ENCODE results near the gene TMEM95. TPM values are rescaled to one million over a fixed set of nuclear protein-coding genes. Genes with fewer than 3 reads are reported as not detected.

The TMEM95 gene
- total and polyA plus RNA-seq, 4 donors, result not detected

GRCh38 chr17:7405350-7406234 is 50.6 kb downstream of the TMEM95 start:
- Histone ChIP-seq H3K9ac (ENCODE audit: low read depth in 1 of 2, low read length in 2 of 2) (no peak overlapping the region), H3K36me3 (ENCODE audit: control insufficient read depth in 4 of 4, insufficient read depth in 3 of 4, low read depth in 1 of 4, low read length in 3 of 4) (no peaks in the 10 kb centered on the region), H3K4me1 (ENCODE audit: control insufficient read depth in 4 of 4, insufficient read depth in 4 of 4, low read length in 3 of 4) (peaks cover 4 to 8% (median 7%) of the 10 kb centered on the region in 4 donors), H3K9me3 (ENCODE audit: control insufficient read depth in 4 of 4, low read length in 3 of 4) (no peaks in the 10 kb centered on the region), H3K27me3 (ENCODE audit: control insufficient read depth in 4 of 4, insufficient read depth in 4 of 4, low read length in 3 of 4) (no peaks in the 10 kb centered on the region), H3K27ac (ENCODE audit: low read depth in 1 of 2, low read length in 2 of 2) (peak overlapping the region in 1 of 2 donors; percentile 6), H3K4me3 (ENCODE audit: low read depth in 1 of 3, low read length in 3 of 3) (peak overlapping the region in 1 of 3 donors; percentile 67)
- TF ChIP-seq HNF4A (conservative IDR thresholded peaks at IDR 0.05), result no peak
- TF ChIP-seq HNF4G (IDR thresholded peaks at IDR 0.05), result no peak
- no peak for TF ChIP-seq EGR1 (IDR thresholded peaks at IDR 0.05; ENCODE audit: low read depth in 2 of 2)
- no peak for TF ChIP-seq YY1 (IDR thresholded peaks at IDR 0.05)
- TF ChIP-seq TAF1 (conservative IDR thresholded peaks at IDR 0.05), result no peak
- no peak for TF ChIP-seq FOXA2 (IDR thresholded peaks at IDR 0.05)
- TF ChIP-seq FOXA1 (IDR thresholded peaks at IDR 0.05), result no peak
- no peak for TF ChIP-seq RAD21 (IDR thresholded peaks at IDR 0.05)
- TF ChIP-seq, protein P1, sequence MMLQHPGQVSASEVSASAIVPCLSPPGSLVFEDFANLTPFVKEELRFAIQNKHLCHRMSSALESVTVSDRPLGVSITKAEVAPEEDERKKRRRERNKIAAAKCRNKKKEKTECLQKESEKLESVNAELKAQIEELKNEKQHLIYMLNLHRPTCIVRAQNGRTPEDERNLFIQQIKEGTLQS (IDR thresholded peaks at IDR 0.05), result no peak
- no peak for TF ChIP-seq SP1 (IDR thresholded peaks at IDR 0.05)
- no peak for TF ChIP-seq MAX (IDR thresholded peaks at IDR 0.05)
- TF ChIP-seq JUND (IDR thresholded peaks at IDR 0.05), result no peak
- no peak for TF ChIP-seq CTCF (IDR thresholded peaks at IDR 0.05; ENCODE audit: low read depth, low read length, missing input control)
- TF ChIP-seq REST (IDR thresholded peaks at IDR 0.05), result no peak
- no peak for TF ChIP-seq RXRA (IDR thresholded peaks at IDR 0.05)
- 24% methylated on average over 38 of the region's 38 CpGs for WGBS
- no peak for DNase-seq (ENCODE audit: low spot score)

GRCh38 chr17:7406235-7406825 is 51.4 kb downstream of the TMEM95 start:
- DNase-seq (ENCODE audit: low spot score), result no peak
- WGBS, result 53% methylated on average over 12 of the region's 12 CpGs
- H3K27me3 ChIP-seq (ENCODE audit: control insufficient read depth in 4 of 4, insufficient read depth in 4 of 4, low read length in 3 of 4), result no peaks in the 10 kb centered on the region
- peaks cover 4 to 8% (median 7%) of the 10 kb centered on the region in 4 donors for H3K4me1 ChIP-seq (ENCODE audit: control insufficient read depth in 4 of 4, insufficient read depth in 4 of 4, low read length in 3 of 4)
- no peaks in the 10 kb centered on the region for H3K9me3 ChIP-seq (ENCODE audit: control insufficient read depth in 4 of 4, low read length in 3 of 4)
- no peak overlapping the region for H3K9ac ChIP-seq (ENCODE audit: low read depth in 1 of 2, low read length in 2 of 2)
- H3K27ac ChIP-seq (ENCODE audit: low read depth in 1 of 2, low read length in 2 of 2), result no peak overlapping the region
- no peak overlapping the region for H3K4me3 ChIP-seq (ENCODE audit: low read depth in 1 of 3, low read length in 3 of 3)
- H3K36me3 ChIP-seq (ENCODE audit: control insufficient read depth in 4 of 4, insufficient read depth in 3 of 4, low read depth in 1 of 4, low read length in 3 of 4), result no peaks in the 10 kb centered on the region
- TF ChIP-seq JUND (IDR thresholded peaks at IDR 0.05) (no peak), EGR1 (IDR thresholded peaks at IDR 0.05; ENCODE audit: low read depth in 2 of 2) (no peak), SP1 (IDR thresholded peaks at IDR 0.05) (no peak), YY1 (IDR thresholded peaks at IDR 0.05) (no peak), NR2F2 (IDR thresholded peaks at IDR 0.05) (no peak), MAX (IDR thresholded peaks at IDR 0.05) (no peak), REST (IDR thresholded peaks at IDR 0.05) (no peak), FOXA2 (IDR thresholded peaks at IDR 0.05) (no peak), HNF4A (conservative IDR thresholded peaks at IDR 0.05) (no peak), CTCF (IDR thresholded peaks at IDR 0.05; ENCODE audit: low read depth, low read length, missing input control) (no peak)
